GM21786 (cell line): Measurements from ENCODE around the gene CTDP1.

Experiments
- ATAC-seq: cut with Tn5 transposase; IDR thresholded peaks from one replicate; pipeline ENCODE4 v1.9.1; 2021; ENCODE audit not compliant: unreplicated experiment

The CTDP1 gene

DNA sequence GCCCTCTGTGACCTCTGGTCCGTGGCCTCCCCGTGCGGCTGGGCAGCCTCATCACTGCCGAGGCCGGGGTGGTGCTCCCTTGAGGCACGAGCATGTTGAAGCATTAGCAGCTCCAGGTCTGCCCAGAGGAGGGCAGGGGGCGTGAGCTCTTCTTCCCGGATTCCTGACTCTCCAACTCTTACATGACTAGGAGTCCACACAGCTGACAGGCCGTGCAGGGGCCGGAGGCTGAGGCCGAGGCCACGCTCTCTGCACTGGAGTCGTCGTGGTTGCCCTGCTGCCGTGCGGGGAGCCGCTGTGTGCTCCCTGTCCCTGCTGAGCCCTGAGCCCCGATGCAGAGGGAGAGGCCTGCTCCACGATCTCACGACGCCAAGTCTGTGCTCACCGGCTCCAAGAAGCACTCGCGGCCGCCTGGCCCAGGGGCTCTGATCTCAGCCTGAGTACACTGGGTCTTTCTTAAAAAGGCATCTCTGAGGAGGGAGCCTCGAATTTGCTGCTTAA lies 98.7 kb downstream of the CTDP1 start:
- no peak for ATAC-seq

DNA sequence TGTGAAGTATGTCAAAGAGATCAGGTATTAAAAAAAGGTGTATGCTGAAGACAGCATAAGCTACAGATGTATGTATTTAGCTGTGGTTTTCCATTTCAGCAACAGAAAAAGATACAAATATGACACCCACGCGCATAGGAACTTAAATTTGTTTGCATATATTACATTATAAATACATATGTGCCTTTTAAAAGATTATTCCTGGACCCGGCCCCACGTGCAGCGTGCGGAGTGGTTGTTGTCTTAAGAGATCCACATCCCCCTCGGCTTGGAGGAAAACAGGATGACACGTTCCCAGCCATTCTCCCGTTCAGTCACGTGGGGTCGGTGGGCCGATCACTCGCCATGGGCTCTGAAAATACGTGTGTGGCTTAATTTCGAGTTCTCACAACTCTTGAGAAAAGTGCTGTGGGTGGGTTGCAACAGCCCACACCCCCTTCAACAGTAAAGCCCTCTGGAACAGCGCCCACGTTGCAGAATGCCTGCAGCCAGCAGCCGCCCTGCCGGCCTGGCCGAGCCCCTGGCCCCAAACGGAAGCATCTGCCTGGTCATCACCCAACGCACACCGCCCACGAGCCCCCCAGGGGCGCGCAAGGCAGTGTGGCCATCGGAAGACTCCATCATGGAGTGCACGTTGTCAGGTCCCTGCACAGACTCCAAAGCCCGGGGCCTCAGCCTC lies 99.6 kb downstream of the CTDP1 start:
- no peak for ATAC-seq

DNA sequence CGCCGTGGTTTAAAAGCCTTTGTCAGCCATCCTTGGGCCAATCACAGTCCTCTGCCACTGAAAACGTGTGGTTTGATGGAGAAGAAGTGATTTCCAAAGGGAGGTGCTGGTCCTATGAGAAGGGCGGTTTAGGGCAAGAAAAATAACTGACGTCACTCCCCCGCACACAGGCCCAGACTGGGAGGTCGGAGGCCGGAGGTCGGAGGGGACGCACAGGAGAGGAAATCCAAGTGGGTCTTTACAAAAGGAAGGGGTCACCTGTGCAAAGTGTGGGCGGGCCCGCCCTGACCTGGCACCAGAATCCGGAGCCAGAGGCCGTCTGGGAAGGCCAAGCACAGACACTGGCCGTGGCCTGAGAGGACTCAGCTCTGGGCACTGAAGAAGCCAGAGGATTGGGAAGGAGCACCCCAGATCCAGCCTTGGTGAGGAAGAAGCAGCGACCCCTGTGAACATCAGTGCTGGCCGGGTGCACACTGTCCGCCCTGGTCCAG lies 100.1 kb downstream of the CTDP1 start:
- no peak for ATAC-seq

DNA sequence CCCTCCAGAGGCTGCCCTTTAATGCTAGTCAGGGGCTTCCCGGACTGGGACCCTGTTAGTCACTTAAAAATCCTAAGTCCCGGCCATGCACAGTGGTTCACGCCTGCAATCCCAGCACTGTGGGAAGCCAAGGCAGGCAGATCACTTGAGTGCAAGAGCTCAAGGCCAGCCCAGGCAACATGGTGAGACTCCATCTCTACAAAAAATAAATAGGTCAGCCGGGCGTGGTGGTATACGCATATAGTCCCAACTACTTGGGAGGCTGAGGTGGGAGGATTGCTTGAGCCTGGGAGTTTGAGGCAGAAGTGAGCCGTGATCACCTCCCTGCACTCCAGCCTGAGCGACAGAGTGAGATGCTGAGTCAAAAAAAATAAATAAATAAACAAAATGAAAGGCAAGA lies 100.9 kb downstream of the CTDP1 start:
- ATAC-seq = no peak

DNA sequence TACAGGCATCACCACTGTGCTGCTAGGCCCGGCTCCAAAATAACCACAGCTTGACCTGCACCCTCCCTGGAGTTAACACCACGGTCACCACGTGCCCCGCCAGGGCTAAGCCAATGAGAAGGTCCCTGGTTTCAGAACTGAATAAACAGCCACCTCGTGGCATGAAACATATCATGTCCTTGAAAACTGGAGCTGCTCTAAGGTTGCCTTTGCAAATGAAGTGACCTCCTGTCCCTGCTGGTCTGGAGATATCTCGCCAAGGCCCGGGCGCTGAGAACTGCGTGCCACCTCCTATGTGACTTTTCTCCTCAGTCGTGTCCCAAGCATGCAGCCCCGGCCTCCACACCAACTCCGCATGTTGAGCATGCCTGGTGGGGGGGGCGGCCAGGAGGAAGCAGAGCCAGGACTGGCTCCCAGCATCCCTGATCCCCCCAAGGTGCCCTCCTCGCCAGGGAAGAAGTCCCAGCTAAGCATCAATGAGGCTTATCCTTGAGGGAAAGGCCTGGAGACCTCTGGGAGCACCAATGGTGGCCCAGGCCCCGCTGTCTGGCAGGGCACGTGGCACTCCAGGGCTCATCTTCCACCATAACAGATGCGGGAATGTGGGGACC lies 101.8 kb downstream of the CTDP1 start:
- no peak for ATAC-seq

DNA sequence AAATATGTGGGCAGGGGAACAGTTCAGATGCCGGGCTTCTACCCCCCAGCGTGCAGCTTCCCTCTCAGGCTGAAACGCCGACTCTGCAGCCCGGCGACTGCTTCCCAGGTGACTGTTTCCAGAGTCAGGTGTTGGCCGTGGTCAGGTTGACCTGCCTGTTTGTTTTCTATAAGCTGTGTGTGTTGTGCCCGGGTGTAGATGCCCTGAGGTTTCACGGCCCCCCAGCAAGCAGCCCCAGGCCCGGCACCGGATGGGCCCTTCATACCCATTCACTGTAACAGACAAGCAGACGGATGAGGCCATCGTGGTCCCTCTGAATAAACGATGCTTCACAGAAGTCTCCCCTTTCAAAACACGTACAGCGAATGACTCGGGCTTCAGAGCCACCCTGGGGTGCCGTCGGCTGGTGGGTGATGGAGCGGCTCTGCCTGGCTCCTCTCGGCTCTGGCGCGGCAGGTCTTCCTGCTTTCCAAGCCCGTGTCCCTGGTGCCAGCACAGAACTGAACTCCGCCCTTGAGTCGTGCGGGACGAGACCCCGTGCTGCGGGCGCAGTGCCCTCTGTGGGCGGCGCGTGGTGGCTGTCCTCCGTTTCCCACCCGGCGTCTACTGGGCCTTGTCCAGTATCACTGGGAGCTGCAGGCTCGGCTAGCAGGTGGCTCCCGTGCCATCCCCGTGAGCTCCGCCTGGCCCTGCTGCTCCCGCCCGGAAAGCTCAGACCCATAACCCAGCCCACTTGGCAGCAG lies 103.1 kb downstream of the CTDP1 start:
- no peak for ATAC-seq

DNA sequence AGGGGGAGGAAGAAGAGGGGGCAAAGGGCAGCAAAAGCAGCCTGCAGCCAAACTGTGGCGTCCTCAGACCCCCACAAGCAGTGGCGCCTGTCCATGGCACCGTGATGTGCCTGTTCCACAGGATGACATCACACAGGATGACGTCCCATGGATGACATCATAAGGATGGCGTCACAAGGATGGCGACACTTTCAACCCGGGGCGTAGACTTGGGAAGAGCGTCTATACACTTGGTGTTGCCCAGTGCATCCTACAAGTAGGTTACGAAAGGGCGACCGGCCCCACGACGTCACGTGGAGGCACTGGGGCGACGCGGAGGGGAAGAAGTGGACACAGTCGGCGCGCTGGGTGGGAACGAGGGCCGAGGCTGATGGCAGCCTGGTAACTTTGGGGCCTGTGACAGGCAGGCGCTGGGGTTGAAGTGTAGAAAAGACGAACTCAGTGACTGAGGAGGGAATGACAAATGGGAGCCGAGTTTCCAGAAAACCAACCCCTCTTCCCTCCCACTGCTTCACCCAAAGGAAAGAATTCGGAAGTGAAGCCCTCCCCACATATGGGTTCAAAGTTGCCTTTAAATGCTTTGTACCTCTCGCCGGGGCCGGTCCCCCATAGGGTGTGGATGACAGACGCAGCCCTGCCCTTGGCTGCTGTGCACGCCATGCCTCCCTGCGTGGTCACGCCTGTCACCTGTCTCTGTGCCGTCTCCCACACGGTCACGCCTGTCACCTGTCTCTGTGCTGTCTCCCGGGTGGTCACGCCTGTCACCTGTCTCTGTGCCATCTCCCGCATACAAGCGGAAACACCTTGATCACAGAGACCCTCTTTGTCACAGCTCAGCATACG lies 104.7 kb downstream of the CTDP1 start:
- no peak for ATAC-seq

DNA sequence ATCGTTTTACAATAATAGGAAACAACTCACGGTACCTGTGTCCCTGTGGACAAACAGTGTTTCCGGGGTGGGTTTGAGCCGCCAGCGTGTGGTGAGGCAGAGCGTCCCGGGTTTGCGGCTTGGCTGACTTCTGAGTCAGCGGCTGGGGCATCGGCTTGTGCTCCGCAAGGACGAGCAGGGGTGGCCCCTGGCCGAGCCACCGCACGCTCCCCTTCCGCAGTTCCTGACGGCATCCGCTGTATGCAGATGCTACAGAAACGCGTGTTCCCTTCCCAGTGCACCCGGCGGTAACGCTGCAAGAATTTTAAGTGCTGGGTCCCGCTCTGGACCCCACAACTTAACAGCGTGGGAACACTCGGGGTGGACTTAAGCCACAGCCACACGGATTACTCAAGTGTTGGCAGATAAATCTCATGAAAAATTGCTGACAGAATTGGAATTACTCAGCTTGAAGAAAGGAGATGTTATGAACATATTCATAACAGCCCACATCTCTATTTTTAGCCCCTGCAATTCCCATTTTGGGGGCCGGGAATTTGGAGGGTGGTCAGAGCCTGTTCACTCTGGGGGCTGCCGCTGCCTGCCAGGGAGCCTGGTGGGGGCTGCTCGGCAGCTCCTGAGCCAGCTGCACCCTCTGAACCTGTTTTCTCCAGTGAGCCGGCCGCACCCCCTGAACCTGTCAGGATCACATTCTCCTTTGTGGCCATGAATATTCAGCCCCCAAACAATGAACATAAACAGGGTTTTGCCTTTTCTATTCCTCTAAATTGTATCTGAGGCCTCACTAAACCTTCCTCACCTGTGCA lies 105.6 kb downstream of the CTDP1 start:
- ATAC-seq = no peak

DNA sequence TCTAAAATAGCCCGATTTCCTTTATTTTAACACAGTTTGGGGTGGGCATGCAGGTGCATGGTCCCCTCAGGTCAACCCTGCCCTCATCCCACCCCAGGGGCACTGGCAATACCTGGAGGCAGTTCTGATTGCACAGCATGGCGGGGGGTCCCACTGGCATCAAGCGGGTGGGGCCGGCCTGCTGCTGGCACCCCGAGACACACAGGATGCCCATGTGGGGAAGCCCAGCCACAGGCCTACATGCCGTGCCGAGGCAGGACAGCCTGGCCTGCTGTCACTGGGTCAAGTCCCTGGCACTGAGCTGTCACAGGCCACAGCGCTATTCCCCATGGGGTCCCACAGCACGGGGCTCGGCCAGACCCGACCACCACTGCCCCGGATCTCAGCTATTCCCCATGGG lies 106.2 kb downstream of the CTDP1 start:
- ATAC-seq = no peak

DNA sequence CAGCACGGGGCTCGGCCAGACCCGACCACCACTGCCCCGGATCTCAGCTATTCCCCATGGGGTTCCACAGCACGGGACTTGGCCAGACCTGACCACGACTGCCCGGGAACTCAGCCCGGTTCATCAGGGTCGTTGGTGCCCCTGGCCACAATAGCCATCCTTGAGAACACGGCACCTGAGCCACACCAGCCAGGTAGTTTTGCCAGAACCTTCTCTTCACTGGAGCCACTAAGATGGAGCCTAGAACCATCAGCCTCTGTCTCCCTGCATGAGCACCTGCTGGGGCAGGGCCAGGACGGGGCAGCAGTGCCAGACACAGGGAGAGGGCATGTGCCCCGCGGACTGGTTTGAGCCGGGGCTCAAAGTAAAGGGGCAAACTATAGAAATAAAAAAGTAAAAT lies 106.7 kb downstream of the CTDP1 start:
- ATAC-seq = no peak

DNA sequence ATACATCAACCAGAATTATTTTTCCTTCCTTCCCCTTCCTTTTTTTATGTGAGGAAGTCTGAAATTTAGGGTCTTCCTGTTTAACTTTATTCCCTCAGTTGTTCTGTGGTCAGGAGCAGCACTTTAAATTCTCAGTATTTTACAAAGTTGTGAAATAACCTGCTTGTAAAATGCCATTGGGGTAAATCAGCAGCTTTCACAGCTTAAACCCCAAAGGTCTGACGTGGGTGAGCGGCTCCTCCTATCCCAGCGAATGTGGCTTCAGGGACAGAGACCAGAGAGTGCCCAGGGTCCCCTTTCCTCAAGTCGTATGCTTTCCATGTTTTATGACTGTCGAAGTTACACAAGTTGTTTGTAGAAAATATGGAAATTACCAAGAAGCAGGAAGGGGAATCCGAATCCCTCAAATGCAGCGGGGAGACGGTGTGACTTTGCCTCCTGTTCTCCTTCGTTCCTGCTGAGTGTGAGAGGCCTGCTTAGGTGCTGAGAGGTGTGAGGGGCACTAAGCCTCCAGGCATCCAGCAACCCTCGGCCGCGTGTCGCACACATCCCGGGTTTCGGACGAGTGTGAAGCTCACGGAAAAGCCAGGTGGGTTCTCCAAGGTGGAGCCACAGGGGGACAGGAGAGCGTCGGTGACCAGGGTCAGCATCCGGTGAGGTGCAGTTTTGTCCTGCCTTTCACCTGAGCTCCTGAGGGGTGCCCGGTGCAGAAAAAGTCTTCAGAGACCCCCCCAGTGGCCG lies 107.4 kb downstream of the CTDP1 start:
- no peak for ATAC-seq

DNA sequence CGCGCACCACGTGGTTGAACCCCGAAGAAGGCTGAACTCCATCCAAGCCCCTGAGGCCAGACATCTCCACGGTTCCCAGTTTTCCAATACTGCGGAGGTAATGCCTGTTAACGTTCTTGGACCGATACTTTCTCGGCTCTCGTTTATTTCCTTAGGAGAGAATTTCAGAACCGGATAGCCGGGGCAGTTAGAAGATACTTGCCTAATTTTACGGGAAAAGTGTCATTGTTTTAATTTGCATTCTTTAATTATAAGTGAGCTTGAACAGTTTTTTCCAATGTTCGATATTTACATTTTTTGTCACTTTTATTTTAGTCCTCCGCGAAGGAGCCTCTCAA lies 107.9 kb downstream of the CTDP1 start:
- no peak for ATAC-seq

DNA sequence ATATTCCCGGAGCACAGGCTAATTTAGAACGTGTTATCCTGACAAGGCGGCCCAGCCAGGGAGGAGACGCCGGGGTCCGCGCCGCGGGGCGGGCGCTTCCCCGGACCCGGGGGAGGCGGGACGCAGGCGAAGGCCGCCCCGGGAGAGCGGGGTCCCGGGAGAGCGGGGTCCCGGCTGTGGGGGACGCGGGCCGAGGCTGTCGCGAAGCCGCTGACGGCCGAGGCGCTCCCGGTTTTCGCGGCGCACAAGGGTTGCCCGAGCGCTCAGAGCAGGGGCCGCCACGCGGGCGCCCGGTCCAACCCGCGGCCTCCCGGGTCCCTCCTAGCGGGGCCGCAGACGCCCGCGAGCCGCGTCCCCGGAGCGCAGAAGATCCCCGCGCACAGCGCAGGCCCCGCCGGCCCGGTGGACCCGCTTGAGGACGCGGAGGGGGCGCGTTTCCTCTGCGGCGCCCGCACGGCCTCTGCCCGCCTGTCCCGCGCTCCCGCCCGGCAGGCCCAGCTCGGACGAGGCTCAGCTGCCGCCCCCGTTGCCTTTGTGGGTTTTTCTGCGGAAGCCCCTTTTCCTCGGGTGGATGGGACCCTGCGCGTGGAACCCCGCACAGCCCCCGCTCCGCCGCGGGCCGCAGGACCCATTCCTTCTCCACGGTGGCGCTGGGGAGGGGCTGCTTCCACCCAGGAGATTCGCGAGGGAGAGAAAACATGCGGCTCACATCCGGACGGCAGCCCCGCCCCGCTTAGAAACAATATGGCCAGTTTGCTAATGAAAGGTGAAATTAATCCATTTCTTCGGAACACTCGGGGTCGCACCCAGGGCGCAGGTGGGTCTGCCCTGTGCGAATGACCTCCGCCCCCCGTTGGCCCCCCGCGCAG lies 108.5 kb downstream of the CTDP1 start:
- ATAC-seq = no peak

DNA sequence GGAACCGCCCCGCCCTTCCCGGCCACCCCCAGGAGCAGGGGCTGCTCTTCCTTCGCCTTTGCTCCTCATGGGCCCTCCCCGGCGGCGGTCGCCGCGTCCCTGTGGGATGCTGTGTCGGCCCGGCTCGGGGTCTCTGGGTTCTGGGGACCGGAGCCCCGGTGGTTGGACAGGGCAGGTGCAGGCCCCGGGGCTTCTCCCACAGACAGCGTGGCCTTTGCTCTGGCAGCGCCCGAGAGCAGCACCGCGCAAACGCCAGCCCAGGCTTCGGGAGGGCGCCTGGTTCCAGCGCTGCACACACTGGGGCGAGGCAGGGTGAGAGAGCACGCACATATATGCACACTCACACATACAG lies 109.1 kb downstream of the CTDP1 start:
- no peak for ATAC-seq

DNA sequence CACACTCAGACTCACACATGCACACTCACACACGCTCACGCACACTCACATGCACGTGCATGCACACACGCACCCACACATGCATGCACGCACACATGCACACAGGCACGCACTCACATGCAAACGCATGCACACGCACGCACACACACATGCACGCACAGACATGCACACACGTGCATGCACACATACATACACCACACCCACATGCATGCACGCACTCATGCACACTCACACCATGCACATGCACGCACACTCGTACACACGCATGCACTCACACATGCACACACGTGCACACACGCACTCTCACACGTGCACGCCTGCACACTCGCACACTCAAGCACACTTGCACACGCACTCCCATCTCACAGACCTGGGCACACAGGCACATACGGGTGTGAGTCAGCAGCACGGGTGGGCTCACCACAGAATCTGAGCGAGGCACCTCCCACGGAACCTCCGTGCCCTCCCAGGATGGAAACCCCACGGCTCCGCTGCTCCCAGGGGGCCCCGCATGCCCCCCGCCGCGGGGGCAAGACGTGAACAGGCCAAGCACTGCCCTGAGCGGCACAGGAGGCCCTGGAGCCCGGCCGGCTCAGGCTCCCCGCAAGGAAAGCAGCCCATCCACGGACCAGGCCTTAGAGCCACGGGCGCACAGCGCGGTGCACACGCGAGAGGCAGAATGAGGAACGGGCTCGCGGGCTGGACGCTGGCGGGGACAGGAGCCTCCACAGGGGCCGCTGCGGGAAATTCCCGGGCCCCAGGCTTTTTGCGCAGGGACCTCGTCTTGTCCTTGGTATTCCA lies 109.7 kb downstream of the CTDP1 start:
- ATAC-seq = no peak

DNA sequence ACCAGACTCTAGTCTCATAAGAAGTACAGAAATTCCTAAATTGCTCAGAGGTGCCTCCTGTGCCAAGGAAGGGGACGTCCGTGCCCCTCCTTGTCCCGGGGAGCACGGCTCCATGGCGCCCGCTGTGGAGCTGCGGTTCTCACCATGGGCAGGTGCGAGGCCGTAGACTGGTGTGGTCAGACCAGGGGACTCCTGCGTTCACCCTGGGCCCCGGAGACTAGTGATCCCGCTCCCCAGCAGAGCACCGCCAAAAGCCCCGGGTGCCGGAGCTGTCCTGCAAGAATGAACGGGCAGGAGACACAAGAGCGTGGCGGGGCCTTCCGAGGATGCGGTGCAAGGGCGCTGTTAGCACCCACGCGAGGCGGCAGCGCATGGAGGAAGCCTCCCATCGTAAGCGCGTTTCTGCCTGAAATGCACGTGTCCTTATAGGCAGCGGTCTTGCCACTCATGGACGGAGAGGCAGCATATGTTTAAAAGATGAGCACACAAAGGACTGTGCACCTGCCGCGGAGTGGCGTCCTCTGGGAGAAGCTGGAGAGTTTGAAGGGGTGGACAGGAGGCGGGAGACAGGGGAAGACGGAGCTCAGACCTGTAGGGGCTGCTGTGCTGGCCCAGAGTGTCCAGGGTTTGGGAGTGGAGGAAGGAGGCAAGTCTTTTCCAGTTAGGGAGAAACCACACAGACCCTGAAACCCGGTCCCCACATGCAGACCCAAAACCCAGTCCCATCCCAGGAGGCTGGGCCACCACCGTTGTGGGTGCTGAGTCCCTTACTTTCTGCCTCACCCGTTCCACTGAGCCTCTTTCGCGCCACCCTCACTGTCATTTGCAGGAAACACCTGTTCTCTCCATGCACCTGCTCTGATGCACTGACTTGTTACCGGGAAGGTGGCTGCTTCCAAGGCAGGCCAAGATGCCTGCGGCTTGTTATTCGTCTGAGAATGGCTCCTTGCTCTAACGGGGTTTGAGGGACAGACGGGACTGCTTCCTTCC lies 110.6 kb downstream of the CTDP1 start:
- no peak for ATAC-seq
